SK-N-SH (cell line): ENCODE results near the gene ZNF692.

Experiments used
- TEAD4 ChIP-seq: IDR thresholded peaks from 2 replicates; pipeline ENCODE4 v1.4.0; 2012; ENCODE audit warnings: mild to moderate bottlenecking, borderline replicate concordance; ENCODE audit not compliant: insufficient read depth
- TF ChIP-seq, protein P1 (sequence below): fragments of 150-350 bp; IDR thresholded peaks from 2 replicates; pipeline ENCODE4 v1.6.1; 2017; ENCODE audit warnings: antibody characterized with exemption, low read length, low read depth, borderline replicate concordance

DNA sequence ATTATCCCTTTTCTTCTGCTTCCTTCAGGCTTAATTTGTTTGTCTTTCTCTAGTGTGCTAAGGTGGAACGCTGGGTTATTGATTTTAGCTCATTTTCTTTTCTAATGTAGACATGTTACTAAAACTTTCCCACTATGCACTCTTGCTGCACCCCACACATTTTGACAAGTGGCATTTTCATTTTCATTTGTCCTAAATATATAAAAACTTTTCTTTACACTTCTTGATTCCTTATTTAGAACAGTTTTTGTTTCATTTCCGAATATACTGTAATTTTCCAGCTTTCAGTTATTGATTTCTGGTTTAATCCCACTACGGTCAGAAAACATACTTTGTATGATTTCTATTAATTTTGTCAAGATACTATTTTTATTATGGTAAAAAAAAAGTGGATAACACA lies 58.4 kb downstream of the ZNF692 start:
- TF ChIP-seq, protein P1, sequence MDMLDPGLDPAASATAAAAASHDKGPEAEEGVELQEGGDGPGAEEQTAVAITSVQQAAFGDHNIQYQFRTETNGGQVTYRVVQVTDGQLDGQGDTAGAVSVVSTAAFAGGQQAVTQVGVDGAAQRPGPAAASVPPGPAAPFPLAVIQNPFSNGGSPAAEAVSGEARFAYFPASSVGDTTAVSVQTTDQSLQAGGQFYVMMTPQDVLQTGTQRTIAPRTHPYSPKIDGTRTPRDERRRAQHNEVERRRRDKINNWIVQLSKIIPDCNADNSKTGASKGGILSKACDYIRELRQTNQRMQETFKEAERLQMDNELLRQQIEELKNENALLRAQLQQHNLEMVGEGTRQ: no peak
- TF ChIP-seq TEAD4: no peak
